GM12892 (cell line): Measurements from ENCODE around the gene C10orf67.
"Not testable (repeated sequence)": the region's sequence is repeated elsewhere in the genome, so short reads cannot be mapped to it uniquely, and the experiment has no call there.

Experiments
- DNase-seq: peaks from one replicate; pipeline ENCODE4 v3.0.0; 2011; ENCODE audit not compliant: insufficient read length
- FAIRE-seq: peaks from 2 replicates; lab custom pipeline; 2011; peaks lifted over from hg19 to GRCh38; lab: Jason Lieb, UNC
- POLR2A ChIP-seq: IDR thresholded peaks from 2 replicates; pipeline ENCODE4 v1.6.1; 2011; ENCODE audit warnings: low read depth, low read length, control low read depth
- POLR2AphosphoS5 ChIP-seq: IDR thresholded peaks from 2 replicates; pipeline ENCODE4 v1.6.1; 2011; ENCODE audit warnings: low read depth, low read length, control low read depth
- TAF1 ChIP-seq: IDR thresholded peaks from 2 replicates; pipeline ENCODE4 v1.6.1; 2011; ENCODE audit warnings: low read depth, mild to moderate bottlenecking, control low read depth, low read length, borderline replicate concordance

The C10orf67 gene

GRCh38 chr10:23371073-23371472, 26.5 kb upstream of the C10orf67 start:
- DNase-seq, result no peak
- TF ChIP-seq TAF1 (no peak), POLR2A (no peak), POLR2AphosphoS5 (no peak)
- no peak for FAIRE-seq

GRCh38 chr10:23370106-23370505, 25.5 kb upstream of the C10orf67 start:
- TF ChIP-seq POLR2A, result no peak
- no peak for TF ChIP-seq POLR2AphosphoS5
- no peak for TF ChIP-seq TAF1
- peak; percentile 36 for FAIRE-seq
- no peak for DNase-seq

- DNase-seq, result no peak
- TF ChIP-seq POLR2AphosphoS5 (no peak), TAF1 (no peak)
- FAIRE-seq, result peak; percentile 88
Observed at GRCh38 chr10:23368816-23369640, 24.4 kb upstream of the C10orf67 start.

GRCh38 chr10:23367896-23368595, 23.4 kb upstream of the C10orf67 start:
- DNase-seq, result no peak
- peak; percentile 62 for FAIRE-seq
- no peak for TF ChIP-seq TAF1
- TF ChIP-seq POLR2A, result no peak
- TF ChIP-seq POLR2AphosphoS5, result no peak

GRCh38 chr10:23365417-23366030, 20.9 kb upstream of the C10orf67 start:
- FAIRE-seq, result peak; percentile 94
- DNase-seq, result not testable (repeated sequence)

- no peak for TF ChIP-seq TAF1
- no peak for TF ChIP-seq POLR2A
- no peak for TF ChIP-seq POLR2AphosphoS5
- FAIRE-seq (peak; percentile 65), DNase-seq (no peak)
Observed at GRCh38 chr10:23364378-23364777, 19.8 kb upstream of the C10orf67 start.

GRCh38 chr10:23363793-23364135, 19.2 kb upstream of the C10orf67 start:
- TF ChIP-seq POLR2A (no peak), TAF1 (no peak), POLR2AphosphoS5 (no peak)
- DNase-seq (no peak), FAIRE-seq (peak; percentile 82)

GRCh38 chr10:23362879-23363792, 18.5 kb upstream of the C10orf67 start:
- no peak for TF ChIP-seq TAF1
- FAIRE-seq, result no peak
- DNase-seq, result no peak

- TF ChIP-seq POLR2AphosphoS5 (no peak), POLR2A (no peak), TAF1 (no peak)
- DNase-seq (no peak), FAIRE-seq (peak; percentile 48)
Observed at GRCh38 chr10:23362069-23362830, 17.7 kb upstream of the C10orf67 start.

GRCh38 chr10:23361665-23362064, 17.1 kb upstream of the C10orf67 start:
- DNase-seq (no peak), FAIRE-seq (no peak)
- TF ChIP-seq TAF1 (no peak), POLR2A (no peak), POLR2AphosphoS5 (no peak)

GRCh38 chr10:23359692-23360380, 15.2 kb upstream of the C10orf67 start:
- TF ChIP-seq POLR2A, result no peak
- TF ChIP-seq POLR2AphosphoS5, result no peak
- no peak for TF ChIP-seq TAF1
- DNase-seq, result no peak
- FAIRE-seq, result no peak
